GM21717 (cell line): Measurements from ENCODE around the gene HELZ.
A peak's percentile ranks its signal among the peaks of the same experiment; 100 is the strongest.
"Not testable (repeated sequence)": the region's sequence is repeated elsewhere in the genome, so short reads cannot be mapped to it uniquely, and the experiment has no call there.

ENCODE experiments used
- ATAC-seq: cut with Tn5 transposase; IDR thresholded peaks from one replicate; pipeline ENCODE4 v1.9.1; 2021; ENCODE audit warnings: mild to moderate bottlenecking, moderate library complexity; ENCODE audit not compliant: unreplicated experiment

HELZ gene

GRCh38 chr17:67245073-67245693 lies at the start of gene HELZ:
TSS of gene HELZ (minus strand) at chr17:67245196. CDS start at chr17:67218804, 26,392 bp downstream.
- ATAC-seq = peak; percentile 54

- peak; percentile 80 for ATAC-seq
Measured at GRCh38 chr17:67293251-67294203, 48.5 kb upstream of the HELZ start.

- ATAC-seq = no peak
Measured at GRCh38 chr17:67290711-67291291, 45.8 kb upstream of the HELZ start.

- ATAC-seq = no peak
Measured at GRCh38 chr17:67290244-67290643, 45.2 kb upstream of the HELZ start.

GRCh38 chr17:67289181-67289876 lies 44.3 kb upstream of the HELZ start:
- ATAC-seq = no peak

GRCh38 chr17:67286826-67287225 lies 41.8 kb upstream of the HELZ start:
- not testable (repeated sequence) for ATAC-seq

GRCh38 chr17:67285360-67285759 lies 40.4 kb upstream of the HELZ start:
- no peak for ATAC-seq

GRCh38 chr17:67283731-67284516 lies 38.9 kb upstream of the HELZ start:
- ATAC-seq = no peak

GRCh38 chr17:67281743-67282142 lies 36.7 kb upstream of the HELZ start:
- no peak for ATAC-seq

GRCh38 chr17:67281053-67281452 lies 36.1 kb upstream of the HELZ start:
- ATAC-seq = no peak

GRCh38 chr17:67280279-67280678 lies 35.3 kb upstream of the HELZ start:
- ATAC-seq = no peak

GRCh38 chr17:67279115-67279514 lies 34.1 kb upstream of the HELZ start:
- no peak for ATAC-seq

GRCh38 chr17:67278363-67278762 lies 33.4 kb upstream of the HELZ start:
- ATAC-seq = no peak

GRCh38 chr17:67276075-67276474 lies 31.1 kb upstream of the HELZ start:
- no peak for ATAC-seq

- ATAC-seq = no peak
Measured at GRCh38 chr17:67274466-67274865, 29.5 kb upstream of the HELZ start.

GRCh38 chr17:67273900-67274299 lies 28.9 kb upstream of the HELZ start:
- ATAC-seq = no peak

- no peak for ATAC-seq
Measured at GRCh38 chr17:67272312-67273047, 27.5 kb upstream of the HELZ start.

- not testable (repeated sequence) for ATAC-seq
Measured at GRCh38 chr17:67271187-67271586, 26.2 kb upstream of the HELZ start.

- no peak for ATAC-seq
Measured at GRCh38 chr17:67270416-67270815, 25.4 kb upstream of the HELZ start.

GRCh38 chr17:67266496-67266895 lies 21.5 kb upstream of the HELZ start:
- ATAC-seq = no peak
